Hepatocyte (in vitro differentiated cells): Measurements from ENCODE around the gene CAPN13.

Source experiments
- CTCF ChIP-seq: fragments of 200-600 bp; sonication (generic); IDR thresholded peaks from 2 replicates; pipeline ENCODE4 v1.5.1; 2016; ENCODE audit warnings: antibody characterized with exemption, mild to moderate bottlenecking; ENCODE audit not compliant: poor library complexity
- EZH2 ChIP-seq: fragments of 200-600 bp; sonication (generic); IDR thresholded peaks from 2 replicates; pipeline ENCODE4 v1.6.1; 2016; ENCODE audit warnings: antibody characterized with exemption, mild to moderate bottlenecking, borderline replicate concordance
- EZH2phosphoT487 ChIP-seq: fragments of 200-600 bp; sonication (generic); IDR thresholded peaks from one replicate; pipeline ENCODE4 v1.6.1; 2018; ENCODE audit warnings: antibody characterized with exemption, mild to moderate bottlenecking, low read depth, moderate library complexity; ENCODE audit not compliant: unreplicated experiment, severe bottlenecking

DNA sequence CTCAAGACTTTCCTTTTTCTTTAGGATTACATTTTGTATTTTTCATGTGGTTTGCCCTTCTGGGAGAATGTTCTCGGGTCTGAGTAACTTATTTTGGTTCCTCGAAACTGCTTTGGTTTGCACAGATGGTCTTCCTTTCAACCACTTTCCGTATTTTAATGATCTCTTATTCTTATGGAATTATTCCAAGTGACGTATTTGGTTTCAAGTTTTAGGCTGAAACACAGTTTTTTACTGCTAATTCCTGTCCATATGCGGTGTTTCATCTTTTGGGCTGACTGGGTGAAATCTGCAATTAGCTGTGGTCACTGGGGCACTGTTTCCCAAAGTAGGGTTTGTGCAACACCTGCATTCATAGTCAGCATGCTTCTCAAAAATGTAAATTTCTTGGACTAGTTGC lies 122.7 kb downstream of the CAPN13 start:
- no peak for TF ChIP-seq CTCF
- TF ChIP-seq EZH2 = no peak
- TF ChIP-seq EZH2phosphoT487 = no peak
